Measurements from ENCODE around the gene TNFRSF4. TPM values are rescaled to one million over a fixed set of nuclear protein-coding genes. Genes with fewer than 3 reads are reported as not detected.

The TNFRSF4 gene
- total RNA-seq, 1 donor: not detected

- no peak for DNase-seq (ENCODE audit: low read depth)
- H3K4me3 ChIP-seq (ENCODE audit: low read depth, low read length): no peak overlapping the region
- TF ChIP-seq, protein P1, sequence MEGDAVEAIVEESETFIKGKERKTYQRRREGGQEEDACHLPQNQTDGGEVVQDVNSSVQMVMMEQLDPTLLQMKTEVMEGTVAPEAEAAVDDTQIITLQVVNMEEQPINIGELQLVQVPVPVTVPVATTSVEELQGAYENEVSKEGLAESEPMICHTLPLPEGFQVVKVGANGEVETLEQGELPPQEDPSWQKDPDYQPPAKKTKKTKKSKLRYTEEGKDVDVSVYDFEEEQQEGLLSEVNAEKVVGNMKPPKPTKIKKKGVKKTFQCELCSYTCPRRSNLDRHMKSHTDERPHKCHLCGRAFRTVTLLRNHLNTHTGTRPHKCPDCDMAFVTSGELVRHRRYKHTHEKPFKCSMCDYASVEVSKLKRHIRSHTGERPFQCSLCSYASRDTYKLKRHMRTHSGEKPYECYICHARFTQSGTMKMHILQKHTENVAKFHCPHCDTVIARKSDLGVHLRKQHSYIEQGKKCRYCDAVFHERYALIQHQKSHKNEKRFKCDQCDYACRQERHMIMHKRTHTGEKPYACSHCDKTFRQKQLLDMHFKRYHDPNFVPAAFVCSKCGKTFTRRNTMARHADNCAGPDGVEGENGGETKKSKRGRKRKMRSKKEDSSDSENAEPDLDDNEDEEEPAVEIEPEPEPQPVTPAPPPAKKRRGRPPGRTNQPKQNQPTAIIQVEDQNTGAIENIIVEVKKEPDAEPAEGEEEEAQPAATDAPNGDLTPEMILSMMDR (IDR thresholded peaks at IDR 0.05; ENCODE audit: insufficient read depth, low read length): no peak
Observed at GRCh38 chr1:1259119-1259488, 45.2 kb upstream of the TNFRSF4 start.

GRCh38 chr1:1256956-1257871 lies 43.3 kb upstream of the TNFRSF4 start:
- H3K4me3 ChIP-seq (ENCODE audit: low read depth, low read length): no peak overlapping the region
- no peak for DNase-seq (ENCODE audit: low read depth)
- TF ChIP-seq, protein P1 (IDR thresholded peaks at IDR 0.05; ENCODE audit: insufficient read depth, low read length): no peak

DNA sequence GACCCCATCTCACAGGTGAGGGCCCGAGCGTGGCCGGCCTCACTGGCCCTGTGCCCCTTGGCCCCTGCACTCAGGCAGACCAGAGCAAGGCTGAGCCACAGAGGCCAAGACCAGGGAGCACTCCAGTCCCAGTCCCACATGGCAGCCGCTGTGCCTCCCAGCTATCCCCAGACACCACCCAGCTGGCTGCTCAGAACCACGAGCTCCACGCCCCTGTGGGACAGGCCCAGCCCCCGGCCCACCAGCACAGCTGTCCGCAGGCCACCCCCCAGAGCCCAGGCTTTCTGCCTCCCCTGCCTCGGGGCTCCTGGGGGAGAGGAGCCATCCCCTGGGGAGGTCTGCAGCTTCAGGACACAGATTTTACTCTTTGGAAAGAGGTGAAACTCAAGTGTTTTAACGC lies 41.7 kb upstream of the TNFRSF4 start:
- no peak overlapping the region for H3K4me3 ChIP-seq (ENCODE audit: low read depth, low read length)
- TF ChIP-seq, protein P1 (IDR thresholded peaks at IDR 0.05; ENCODE audit: insufficient read depth, low read length): no peak
- no peak for DNase-seq (ENCODE audit: low read depth)

DNA sequence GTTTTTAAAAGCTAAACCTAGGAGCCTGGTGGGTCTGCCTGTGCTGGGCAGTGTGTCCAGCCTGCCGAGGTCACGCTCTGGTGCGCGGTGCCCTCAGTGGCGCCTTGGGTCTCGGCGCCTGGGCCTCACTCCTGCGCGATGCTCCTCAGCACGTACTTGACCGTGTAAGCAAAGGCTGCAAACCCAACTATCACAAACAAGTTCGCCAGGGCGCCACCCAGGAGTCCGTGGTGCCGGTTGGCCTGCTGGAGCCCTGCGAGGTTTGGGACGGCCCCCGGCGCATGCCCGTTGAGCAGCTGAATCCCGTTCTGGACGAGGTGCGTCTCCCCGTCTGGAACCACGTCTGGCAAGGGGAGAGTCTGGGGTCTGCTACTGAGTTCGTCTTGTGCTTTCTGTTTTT lies 41.1 kb upstream of the TNFRSF4 start:
- TF ChIP-seq, protein P1 (IDR thresholded peaks at IDR 0.05; ENCODE audit: insufficient read depth, low read length): no peak
- no peak overlapping the region for H3K4me3 ChIP-seq (ENCODE audit: low read depth, low read length)
- no peak for DNase-seq (ENCODE audit: low read depth)

- TF ChIP-seq, protein P1 (IDR thresholded peaks at IDR 0.05; ENCODE audit: insufficient read depth, low read length): no peak
- peak; percentile 49 for DNase-seq (ENCODE audit: low read depth)
- H3K4me3 ChIP-seq (ENCODE audit: low read depth, low read length): no peak overlapping the region
Observed at GRCh38 chr1:1254667-1254998, 40.7 kb upstream of the TNFRSF4 start.

DNA sequence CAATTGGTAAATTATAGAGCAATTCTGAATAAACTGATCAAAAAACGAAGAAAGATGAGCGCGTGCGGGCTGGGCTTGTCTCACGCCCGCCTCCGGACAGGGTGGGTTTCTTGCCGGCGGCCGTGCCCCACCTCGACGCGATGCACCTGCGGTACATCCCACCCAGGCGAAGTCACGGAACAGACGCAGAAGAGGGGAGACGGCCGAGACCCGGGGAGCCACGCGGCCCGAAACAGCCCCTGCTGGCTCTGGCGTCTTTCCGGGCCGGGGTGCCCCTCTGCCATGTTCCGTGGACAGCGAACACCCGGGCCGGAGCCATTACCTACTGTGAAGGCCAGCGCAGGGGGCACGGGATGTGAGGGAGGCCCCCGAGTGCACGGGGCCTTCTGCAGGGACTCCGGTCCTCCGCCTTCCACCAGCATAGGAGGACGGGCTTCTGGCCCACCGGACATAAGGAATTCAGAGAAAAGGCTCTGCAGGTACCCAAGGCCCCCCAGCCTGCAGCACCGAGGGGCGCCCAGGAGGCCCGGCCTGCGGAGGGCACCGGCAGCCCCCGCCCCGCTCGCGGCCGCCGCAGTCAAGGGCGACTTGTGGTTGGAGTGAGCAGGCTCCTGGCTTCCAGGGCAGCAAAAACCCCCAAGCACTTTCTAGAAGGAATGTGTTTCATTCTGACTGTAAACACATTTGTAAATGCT lies 40.2 kb upstream of the TNFRSF4 start:
- TF ChIP-seq, protein P1 (IDR thresholded peaks at IDR 0.05; ENCODE audit: insufficient read depth, low read length): no peak
- no peak overlapping the region for H3K4me3 ChIP-seq (ENCODE audit: low read depth, low read length)

More for the DNA sequence above, 40.2 kb upstream of the TNFRSF4 start:
- DNase-seq (ENCODE audit: low read depth): no peak
